Medulla oblongata (tissue), 1 donor: ENCODE data around the gene MYL3.
A peak's percentile ranks its signal among the peaks of the same experiment; 100 is the strongest.

Source experiments
- DNase-seq: peaks from one replicate; pipeline ENCODE4 v3.0.0-alpha.2; 2015; ENCODE audit errors: extremely low spot score

The MYL3 gene

DNA sequence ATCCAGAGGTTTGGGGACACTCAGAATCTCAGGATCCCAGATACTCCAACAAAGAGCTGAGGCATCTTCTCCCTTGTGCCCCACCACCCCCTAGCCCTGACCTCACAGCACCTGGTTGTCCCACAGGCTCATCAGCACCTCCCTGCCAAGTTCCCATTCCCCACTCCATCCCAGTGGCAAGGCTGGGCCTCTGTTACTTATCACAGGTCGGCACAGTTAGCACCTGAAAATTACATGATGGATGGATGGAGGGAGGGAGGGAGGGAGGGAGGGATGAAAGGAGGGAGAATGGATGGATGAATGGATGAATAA, 12.8 kb downstream of the MYL3 start:
- DNase-seq = no peak

DNA sequence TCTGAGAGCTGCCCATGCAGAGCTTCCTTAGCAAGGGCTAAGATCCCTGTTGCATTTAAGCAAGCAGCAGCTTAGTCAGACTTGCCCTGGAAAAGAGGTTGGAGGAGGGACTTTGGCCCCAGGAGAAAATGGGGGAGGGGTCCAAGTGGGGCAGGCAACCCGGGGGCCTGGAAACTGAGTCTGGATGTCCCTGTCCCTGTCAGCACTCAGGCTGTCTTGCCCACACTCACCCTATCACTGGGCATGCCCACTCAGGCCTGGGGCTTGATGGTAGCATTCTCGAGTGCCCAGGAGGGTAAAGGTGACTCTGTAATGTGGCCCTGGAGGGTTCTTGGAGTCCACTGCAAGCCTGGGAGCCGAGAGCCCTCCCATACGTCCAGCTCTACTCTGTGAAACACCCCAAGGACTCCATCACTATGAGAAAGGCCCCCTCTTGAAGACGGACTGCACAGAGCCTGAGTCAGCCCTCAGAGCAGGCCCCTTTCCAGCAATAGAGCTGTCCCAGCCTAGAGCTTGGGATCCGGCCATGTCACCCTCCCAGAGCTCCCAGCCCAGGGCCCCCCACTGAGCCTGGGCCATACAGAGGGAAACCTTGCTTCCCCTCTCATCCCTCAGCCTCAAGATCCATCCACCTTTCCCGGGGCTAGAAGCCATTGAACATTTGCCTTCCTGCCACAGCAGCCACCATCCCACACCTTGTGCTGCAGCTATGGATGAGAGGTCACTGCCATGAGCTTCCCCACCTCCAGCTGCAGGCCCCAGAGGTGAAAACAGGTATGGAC, 13.4 kb downstream of the MYL3 start:
- no peak for DNase-seq

DNA sequence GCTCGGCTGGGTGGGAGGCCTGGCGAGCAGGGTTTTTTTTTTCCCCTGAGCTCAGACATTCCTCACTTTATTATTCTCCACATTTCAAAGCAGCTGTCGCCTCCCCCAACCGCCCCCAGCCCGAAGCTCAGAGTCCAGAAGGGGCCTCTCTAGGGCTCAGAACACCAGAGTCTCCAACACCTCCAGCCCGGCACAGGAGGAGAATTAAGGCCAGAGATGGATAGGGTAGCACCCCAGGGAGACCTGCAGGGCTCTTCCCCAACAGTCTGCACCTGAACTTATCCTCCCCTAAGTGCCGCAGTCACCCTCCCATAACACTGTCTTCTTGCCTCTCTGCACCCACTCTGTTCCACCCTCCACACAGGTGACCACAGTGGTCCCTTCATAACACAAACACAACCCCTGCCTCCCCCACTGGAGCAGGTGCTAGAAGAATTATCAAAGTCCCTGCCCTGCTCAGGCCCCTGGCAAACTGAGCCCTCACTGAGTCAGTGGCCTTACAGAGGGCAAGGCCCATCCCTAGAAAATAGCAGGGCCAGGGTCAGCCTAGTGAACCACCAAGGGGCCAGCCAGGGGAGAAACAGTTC, 14.1 kb downstream of the MYL3 start:
- no peak for DNase-seq

DNA sequence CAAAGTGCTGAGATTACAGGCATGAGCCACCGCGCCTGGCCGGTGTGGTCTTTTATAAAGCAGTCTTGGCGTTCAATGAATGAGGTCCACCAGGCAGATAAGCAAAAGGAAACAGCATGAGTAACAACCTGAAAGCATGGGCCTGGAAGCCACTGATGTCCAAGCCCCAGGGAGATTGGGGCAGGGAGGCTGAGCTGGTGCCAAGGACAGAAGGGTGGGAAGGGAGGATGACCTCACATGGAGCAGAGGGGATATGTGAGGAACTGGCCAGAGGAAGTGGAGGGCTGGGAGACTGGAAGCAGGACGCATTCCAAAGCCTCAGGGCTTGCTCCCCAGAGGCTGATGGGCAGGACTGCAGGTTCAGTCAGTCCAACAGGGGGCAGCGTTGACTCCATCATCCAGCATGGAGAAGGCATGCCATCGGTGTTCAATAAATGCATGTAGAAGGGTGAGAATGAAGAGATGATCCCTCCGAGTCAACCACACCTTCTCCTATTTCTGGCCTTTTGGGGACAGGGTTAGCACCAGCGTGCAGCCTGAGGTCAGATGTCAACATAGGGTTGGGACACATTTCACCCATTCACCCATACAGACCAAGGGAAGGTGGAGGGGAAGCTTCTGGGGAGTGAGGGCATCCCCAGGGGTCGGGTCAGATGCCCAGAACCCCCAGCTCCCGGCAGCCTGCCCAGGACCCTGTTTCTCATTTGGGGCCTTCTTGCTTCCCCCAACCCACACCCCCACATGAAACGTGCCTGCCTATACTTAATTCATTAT, 14.8 kb downstream of the MYL3 start:
- no peak for DNase-seq

DNA sequence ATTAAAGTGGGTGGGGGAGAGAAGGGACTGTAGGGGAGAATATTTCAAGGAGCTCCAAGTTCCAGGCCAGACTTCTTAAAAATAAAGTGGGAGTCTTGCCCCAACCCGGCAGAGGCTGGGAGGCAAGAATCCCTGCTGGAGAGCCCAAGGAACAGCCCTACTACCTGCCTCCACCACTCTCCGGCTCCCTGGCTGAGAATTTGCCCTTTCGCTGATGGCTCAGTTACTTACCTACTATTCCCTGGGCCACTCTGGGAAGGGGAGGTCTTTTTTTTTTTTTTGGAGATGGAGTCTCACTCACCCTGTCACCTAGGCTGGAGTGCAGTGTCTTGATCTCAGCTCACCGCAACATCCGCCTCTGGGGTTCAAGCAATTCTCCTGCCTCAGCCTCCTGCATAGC, 15.5 kb downstream of the MYL3 start:
- DNase-seq = no peak

DNA sequence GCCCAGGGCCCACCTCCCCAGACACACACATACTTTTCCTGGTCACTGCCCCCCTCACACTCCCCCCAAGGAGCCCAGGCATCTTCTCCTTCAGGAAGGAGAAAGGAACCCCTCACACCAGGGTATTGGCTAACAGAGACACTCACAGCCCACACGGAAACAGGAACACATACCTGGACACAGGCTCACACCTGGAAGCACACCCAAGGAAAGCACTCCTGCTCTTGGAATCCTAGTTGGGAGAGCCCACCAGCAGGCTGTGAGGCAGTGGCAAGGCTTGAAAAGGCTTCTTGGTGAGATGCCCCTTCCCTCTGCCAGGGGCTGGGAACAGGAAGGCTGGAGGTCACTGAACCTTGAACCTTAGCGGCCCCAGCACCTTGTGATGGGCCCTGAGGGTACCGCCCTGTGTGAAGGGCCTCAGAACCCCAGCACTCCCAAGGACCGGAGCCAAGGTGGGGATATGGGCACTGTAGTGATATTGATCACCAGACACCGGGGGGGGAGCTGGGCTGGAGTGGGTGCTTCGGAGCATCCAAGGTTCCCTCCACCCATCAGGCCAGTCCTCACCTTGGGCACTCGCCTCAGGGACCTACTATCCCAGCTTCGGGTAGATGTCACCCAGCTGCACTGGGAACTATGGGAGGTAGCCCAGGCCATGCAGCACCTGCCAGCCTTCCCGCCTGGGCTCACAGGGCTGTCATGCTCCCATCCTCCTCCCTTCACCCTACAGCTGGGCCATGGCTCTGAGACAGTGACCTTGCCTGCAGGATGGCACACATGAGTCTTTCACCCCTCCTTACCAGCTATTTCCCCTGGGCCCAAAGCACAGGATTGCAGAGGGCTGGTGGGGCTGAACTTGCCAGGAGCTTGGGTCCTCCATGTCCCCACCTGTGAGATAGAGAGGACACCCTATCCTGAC, 16.4 kb downstream of the MYL3 start:
- no peak for DNase-seq

DNA sequence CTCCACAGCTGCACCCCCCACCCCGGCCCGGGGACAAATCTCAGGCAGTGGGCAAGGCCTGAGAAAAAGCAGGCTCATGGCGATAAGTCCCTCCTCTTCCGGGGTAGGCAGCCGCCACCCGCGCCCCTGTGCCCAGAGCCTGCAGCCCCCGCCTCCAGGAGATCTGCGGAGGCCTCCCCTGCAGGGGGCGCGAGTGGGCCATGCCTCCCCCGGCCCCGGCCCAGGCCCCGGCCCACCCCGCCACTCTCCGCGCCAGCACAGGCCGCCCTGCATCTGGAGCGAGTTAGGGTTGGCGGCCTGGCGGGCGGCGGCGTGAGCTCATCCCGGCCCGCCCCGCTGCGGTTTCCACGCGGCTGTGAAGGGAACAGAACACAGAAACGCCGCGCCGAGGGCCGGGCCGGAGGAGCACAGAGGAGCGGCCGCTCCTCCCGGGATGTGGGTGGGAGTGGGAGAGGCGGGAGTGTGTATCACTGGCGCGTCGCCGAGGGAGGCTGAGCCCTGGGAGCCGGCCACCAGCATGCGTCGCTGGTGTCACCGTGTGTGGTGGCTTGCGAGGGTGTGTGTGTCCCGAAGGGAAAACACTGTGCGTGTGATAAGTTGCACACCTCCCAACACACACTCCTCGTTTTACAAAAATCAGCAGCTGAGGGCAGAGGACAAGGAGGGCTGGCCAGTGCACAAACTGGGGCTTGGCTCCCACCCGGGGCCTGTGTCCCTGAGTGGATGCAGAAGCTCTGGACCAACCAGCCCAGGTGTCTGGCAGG, 17.2 kb downstream of the MYL3 start:
- peak; percentile 73 for DNase-seq

DNA sequence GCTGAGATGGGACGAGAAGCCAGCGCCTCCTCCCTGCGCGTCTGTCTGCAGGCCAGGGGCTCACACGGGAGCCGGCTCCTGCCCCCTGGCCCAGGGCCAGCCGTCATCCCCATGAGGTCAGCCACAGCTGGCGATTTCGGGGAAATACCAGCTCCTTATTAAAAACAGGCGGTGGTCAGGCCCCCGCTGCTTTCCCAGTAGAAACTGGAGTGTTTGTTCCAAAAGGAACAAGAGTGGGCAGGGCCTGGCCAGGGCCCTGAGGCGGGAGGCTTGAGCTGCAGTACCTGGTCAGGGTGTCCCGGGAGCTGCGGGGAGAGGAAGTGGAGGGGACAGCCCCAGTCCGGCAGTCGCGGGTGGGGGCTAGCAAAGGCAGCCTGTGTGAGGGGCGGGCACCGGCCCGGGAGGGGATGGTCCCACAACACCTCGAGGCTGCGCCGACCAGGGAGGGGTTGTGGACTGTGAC, 17.8 kb downstream of the MYL3 start:
- no peak for DNase-seq

DNA sequence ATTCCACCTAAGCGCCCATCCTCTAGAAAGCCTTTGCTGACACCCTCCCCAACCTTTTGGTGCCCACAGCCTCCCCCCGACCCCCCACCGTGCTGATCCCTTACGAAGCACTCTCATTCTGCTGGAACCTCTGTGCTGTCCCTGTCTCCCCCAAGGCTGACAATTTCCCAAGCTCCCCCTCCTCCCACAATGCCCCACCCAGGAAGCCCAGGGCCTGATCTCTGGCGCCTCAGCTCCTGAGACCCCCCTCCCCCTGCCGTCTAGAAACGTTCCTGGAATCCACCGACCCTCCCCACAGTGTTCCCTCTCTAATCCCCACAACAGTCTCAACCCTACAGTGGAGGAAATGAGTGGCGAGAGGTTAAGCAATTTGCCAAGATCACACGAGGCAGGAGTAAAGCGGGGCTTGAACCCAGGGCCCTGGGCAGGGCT, 18.3 kb downstream of the MYL3 start:
- DNase-seq = no peak

DNA sequence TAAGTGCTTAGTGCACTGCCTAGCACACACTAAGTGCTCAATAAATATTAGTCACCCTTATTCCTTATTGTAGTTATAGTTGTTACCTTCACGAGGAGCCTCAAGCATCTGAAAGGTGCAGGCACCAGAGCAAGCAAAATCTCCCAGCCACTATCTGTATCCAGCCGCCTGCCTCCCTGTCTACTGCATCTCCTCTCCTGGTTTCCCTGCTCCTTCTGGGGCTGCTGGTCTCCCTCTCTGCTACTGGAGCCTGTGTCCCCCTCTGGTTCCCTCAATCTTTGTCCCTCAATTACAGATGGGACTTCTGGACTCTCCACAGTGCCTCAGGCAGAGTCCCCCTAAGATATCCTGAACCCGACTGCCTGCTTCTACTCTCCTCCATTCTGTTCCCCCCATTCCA, 18.8 kb downstream of the MYL3 start:
- no peak for DNase-seq

DNA sequence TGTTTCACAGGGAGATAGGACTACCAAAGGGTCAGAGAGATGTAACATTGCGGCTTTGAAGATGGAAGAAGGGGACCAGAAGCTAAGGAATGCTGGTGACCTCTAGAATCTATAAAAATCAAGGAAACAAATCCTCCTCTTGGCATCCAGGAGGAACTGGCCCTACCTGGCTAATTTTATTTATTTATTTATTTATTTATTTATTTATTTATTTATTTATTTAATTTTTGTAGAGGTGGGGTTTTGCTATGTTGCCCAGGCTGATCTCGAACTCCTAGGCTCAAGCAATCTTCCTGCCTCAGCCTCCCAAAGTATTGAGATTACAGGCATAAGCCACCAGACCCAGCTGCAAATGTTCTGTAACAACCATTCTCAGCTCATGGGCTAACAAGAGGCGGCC, 19.7 kb downstream of the MYL3 start:
- no peak for DNase-seq

DNA sequence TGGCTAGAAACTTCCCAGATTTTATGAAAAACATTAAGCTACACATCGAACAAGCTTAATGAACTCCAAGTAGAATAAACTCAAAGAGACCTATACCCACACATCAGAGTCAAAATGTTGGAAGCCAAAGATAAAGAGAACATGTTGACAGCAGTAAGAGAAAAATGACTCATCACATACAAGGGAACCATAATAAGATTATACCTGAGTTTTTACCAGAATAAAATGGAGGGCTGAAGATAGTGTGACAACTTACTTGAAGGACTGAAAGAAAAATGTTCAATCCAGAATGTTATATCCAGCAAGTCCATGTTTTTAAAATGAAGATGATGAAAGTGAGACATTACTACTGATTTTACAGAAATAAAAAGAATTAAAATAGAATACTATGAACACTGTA, 22.8 kb downstream of the MYL3 start:
- DNase-seq = no peak

DNA sequence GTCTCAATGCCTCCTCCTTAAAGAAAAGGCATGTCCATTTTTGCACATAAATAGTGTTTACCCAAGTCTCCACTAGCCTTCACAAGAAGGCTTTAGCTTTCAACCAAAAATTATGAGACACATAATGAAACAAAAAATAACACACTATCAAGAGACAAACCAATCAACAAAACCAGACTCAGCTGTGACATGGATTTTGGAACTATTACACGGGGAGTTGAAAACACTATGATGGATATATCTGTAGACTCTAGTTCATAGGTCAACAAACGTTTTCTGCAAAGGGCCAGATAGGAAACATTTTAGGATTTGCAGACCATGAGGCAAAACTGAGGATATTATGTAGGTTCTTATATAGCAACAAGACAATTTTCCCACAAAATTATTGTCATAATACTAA, 24.9 kb downstream of the MYL3 start:
- DNase-seq = no peak

DNA sequence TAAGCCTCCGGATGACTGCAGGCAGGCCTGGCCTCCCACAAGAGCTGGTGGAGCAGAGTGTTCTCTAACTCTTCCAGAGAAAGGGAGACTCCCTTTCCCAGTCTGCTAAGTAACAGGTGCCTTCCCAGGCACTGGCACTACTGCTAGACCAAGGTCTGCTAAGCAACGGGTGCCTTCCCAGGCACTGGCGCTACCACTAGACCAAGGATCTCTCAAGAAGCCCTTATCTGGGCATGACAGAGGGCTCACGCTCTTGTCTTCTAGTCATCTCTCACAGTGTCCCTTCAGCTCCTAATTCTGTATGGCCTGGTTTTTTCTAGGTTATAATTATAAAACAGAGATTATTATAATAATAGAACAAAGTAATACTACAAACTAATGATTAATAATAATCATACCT, 27.8 kb downstream of the MYL3 start:
- DNase-seq = no peak

DNA sequence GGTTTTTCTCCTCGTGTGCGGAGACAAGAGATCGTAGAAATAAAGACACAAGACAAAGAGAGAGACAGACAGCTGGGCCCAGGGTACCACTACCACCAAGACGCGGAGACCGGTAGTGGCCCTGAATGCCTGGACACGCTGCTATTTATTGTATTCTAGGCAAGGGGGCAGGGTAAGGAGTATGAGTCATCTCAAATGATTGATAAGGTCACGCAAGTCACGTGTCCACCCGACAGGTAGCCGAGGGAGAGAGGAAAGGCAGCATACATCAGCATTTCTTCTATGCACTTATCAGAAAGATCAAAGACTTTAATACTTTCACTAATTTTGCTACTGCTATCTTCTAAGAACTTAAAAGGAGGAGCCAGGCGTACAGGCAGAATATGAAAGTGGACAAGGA, 28.2 kb downstream of the MYL3 start:
- DNase-seq = no peak

DNA sequence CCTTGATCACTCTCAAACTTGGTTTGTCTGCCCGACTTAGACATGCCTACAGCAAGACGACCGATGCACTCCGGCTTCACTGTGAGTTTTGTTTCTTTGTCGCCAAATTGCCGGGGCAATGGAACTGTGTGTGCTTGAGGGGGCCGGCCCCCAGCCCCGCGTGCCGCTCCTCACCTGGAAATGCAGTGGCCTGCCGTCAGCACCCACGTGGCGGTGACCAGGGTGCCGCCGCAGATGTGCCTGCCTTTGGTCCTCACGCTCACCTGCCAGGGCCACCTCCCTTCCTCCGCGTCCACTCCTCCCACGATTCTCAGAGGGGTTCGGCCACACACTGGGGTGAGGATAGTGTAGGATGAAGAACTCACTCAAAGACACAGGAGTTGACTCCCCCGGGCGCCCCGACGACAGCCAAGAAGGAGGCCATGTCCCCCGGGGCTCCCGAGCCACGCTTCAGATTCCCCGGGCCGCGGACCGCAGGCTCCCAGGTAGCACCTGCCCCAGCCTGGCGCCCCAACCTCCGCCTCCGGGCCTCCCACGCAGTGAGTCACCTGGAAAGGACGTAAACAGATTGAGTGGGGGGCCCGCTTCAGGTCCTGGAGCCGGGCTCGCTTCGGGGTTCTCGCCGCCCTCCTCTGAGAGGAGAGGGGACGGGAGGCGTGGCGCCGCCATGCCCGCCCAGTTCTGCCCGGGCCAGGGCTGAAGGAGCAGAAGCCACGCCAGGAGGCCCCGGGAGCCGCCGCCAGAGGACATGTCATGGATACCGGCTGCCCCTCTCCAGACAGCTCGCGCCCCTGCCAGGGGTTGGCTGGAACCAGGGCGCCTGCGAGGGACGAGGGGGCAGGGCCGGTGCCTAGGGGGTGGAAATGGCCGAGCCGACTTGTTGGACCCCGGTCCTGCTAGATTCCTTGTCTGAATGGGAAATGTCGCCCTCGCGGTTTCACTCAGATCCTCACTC, 29.6 kb downstream of the MYL3 start:
- DNase-seq = no peak

DNA sequence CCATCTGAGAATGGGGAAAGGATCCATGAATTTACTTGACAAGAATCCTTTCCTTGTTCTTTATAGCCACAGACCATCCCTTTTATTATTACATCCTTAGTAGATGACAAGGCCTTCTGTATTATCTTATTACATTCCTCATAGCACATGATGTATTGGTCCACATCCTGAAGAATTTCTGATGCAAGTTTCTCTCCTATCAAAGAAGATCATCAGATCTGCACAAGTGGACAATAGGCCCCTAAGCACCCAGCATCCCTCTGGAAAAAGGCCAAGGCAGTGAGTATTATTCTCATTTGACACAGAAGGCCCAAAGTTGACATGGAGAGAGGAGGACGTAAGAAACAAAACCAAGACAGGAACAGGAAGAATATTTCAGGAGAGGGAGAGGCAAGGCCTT, 31.4 kb downstream of the MYL3 start:
- no peak for DNase-seq

DNA sequence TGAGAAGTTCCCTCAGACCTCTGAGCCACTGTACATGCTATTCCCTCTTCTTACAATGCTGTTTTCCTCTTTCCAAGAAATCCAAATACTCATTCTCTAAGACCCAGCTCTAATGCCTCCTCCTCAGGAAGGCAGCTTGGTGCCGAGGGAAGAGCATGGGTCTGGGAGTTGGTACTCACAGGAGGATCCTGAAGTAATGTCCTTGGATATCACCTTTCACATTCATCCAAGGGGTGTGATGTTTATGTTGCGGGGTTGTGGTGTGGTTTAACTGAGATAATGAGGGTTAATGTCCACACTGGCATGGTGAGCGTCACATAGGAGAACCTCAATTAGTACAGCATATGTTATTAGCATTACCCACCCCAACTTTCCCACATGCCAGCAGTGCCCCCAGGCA, 31.9 kb downstream of the MYL3 start:
- DNase-seq = no peak

DNA sequence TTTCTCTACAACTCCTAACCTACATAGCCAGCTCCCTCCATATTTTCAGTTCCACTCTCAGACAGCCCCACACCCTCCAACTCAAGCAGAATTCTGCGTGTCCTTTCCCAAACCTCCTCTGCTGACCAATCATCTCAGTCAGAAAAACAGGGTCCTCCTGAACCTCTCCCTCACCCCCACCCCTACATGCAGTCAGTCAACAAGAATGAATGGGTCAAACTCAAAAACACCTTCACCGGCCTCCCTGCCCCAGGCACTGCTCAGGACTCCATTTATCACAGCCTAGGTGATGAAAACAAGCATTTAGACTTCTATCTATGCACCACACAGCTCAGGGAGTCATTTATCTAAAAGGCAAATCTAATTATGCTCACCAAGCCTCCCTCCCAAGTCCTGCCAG, 32.4 kb downstream of the MYL3 start:
- DNase-seq = no peak

DNA sequence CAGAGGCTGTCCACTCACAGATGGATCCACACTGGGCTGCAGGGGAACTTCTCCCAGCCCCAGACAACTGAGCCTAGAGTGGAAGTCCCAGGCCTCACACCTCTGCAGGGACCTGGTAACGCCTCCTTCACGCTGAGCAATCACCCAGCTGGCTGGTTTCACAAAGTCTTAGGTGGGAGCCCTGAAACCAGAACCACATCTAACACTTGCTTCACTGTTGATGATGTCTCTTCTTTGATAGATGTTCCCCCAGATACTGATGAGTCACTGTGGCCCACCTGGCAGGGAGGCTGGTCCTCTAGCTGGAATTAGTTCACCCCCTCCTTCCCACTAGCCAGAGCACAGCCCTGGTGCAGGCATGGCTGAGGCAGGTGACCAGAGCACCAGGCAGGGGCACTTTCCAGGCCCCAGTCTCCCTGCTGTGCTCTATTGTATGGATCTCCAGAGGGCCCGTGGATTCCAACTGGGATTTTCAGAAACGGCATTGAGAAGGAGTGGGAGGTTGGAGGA, 33.5 kb downstream of the MYL3 start:
- DNase-seq = no peak
